Panc1 (cell line): Measurements from ENCODE around the gene IGFALS. TPM values are rescaled to one million over a fixed set of nuclear protein-coding genes. Genes with fewer than 3 reads are reported as not detected.
A peak's percentile ranks its signal among the peaks of the same experiment; 100 is the strongest.

ENCODE experiments used
- ATAC-seq: fragments of 200-7000 bp; cut with Tn5 transposase; 2 replicates; pipeline ENCODE4 v1.9.1; 2020; ENCODE audit warnings: mild to moderate bottlenecking, moderate library complexity
- BruUV-seq: library from RNA; stranded (reverse); fragments of 400-500 nt; replicated peaks from 2 replicates; lab custom pipeline; 2021; lab: Mats Ljungman, UMichigan
- CTCF ChIA-PET: fragments of 300-600 bp; sonication (Branson Sonifier 250); formaldehyde crosslinking; loops from one replicate; lab custom pipeline; 2022; ENCODE audit warnings: antibody characterized with exemption; lab: Charles Lee
- POLR2A ChIA-PET: fragments of 300-600 bp; sonication (Branson Sonifier 250); formaldehyde crosslinking; loops from one replicate; lab custom pipeline; 2022; ENCODE audit warnings: antibody characterized with exemption; lab: Charles Lee
- DNase-seq: peaks from one replicate; pipeline ENCODE4 v3.0.0-alpha.2; 2010; ENCODE audit warnings: low read depth, low spot score
- H3K27ac ChIP-seq: 2 replicates; pipeline ENCODE4 v1.5.1; 2011; ENCODE audit warnings: mild to moderate bottlenecking, low read length, inconsistent platforms
- H3K27me3 ChIP-seq: fragments of 200-500 bp; sonication (Bioruptor generic); 2 replicates; pipeline ENCODE4 v1.6.0; 2014; ENCODE audit warnings: low read length, inconsistent platforms; ENCODE audit not compliant: control insufficient read depth, insufficient read depth
- H3K36me3 ChIP-seq: fragments of 200-500 bp; sonication (Bioruptor generic); 2 replicates; pipeline ENCODE4 v1.5.1; 2014; ENCODE audit warnings: inconsistent platforms, mild to moderate bottlenecking, low read length, moderate library complexity; ENCODE audit not compliant: control insufficient read depth, insufficient read depth
- H3K4me1 ChIP-seq: 2 replicates; pipeline ENCODE4 v1.5.1; 2011; ENCODE audit warnings: inconsistent platforms, mild to moderate bottlenecking, low read length, moderate library complexity; ENCODE audit not compliant: control insufficient read depth, insufficient read depth
- H3K4me3 ChIP-seq, 2 experiments: 2 replicates each; pipeline ENCODE4 v1.5.1; 2011 to 2012; ENCODE audit warnings: low read depth in 2 of 2, low read length in 2 of 2, mild to moderate bottlenecking in 2 of 2, inconsistent platforms in 1 of 2, moderate library complexity in 1 of 2
- H3K9me3 ChIP-seq: fragments of 200-500 bp; sonication (Bioruptor generic); 2 replicates; pipeline ENCODE4 v1.5.1; 2014; ENCODE audit warnings: low read depth, mild to moderate bottlenecking, inconsistent platforms, low read length, moderate library complexity; ENCODE audit not compliant: control insufficient read depth, insufficient read depth
- POLR2AphosphoS5 ChIP-seq: IDR thresholded peaks from 2 replicates; pipeline ENCODE4 v1.6.1; 2012; ENCODE audit warnings: mild to moderate bottlenecking, low read depth, low read length, moderate library complexity
- SIN3A ChIP-seq: IDR thresholded peaks from 2 replicates; pipeline ENCODE4 v1.6.1; 2012; ENCODE audit warnings: low read depth, mild to moderate bottlenecking, low read length, moderate library complexity, borderline replicate concordance; ENCODE audit not compliant: insufficient read depth
- TCF7L2 ChIP-seq: IDR thresholded peaks from 2 replicates; pipeline ENCODE4 v1.6.1; 2011; ENCODE audit warnings: mild to moderate bottlenecking, low read depth, low read length, inconsistent platforms
- in situ Hi-C: cut with HindIII; loops from 2 replicates; pipeline ENCODE4 v1.10.0; 2016; ENCODE audit warnings: low sequenced_read_pairs, low pct_unique_long_range_greater_than_20kb
- intact Hi-C: fragments of 100-400 bp; cut with micrococcal nuclease; formaldehyde crosslinking; loops from one replicate; pipeline ENCODE4 v1.10.0; 2022; ENCODE audit not compliant: unreplicated experiment
- total RNA-seq: library from RNA; stranded (reverse); gene quantifications from one replicate; pipeline ENCODE4 v1.2.1, GENCODE V29; 2021; ENCODE audit not compliant: unreplicated experiment
- TF ChIP-seq, protein P1 (sequence below), 2 experiments: IDR thresholded peaks; 2 replicates each; pipeline ENCODE4 v1.6.1; 2011 to 2012; ENCODE audit warnings: low read depth in 2 of 2, control low read depth in 1 of 2, low read length in 1 of 2, mild to moderate bottlenecking in 1 of 2, moderate library complexity in 1 of 2; ENCODE audit not compliant: insufficient read depth in 1 of 2
- TF ChIP-seq, protein P2 (sequence below): fragments of 450-650 bp; IDR thresholded peaks from 2 replicates; pipeline ENCODE4 v1.5.1; 2017; ENCODE audit warnings: mild to moderate bottlenecking

The IGFALS gene
- total RNA-seq, 1 experiment from 2014 or later = 0.10 TPM

DNA sequence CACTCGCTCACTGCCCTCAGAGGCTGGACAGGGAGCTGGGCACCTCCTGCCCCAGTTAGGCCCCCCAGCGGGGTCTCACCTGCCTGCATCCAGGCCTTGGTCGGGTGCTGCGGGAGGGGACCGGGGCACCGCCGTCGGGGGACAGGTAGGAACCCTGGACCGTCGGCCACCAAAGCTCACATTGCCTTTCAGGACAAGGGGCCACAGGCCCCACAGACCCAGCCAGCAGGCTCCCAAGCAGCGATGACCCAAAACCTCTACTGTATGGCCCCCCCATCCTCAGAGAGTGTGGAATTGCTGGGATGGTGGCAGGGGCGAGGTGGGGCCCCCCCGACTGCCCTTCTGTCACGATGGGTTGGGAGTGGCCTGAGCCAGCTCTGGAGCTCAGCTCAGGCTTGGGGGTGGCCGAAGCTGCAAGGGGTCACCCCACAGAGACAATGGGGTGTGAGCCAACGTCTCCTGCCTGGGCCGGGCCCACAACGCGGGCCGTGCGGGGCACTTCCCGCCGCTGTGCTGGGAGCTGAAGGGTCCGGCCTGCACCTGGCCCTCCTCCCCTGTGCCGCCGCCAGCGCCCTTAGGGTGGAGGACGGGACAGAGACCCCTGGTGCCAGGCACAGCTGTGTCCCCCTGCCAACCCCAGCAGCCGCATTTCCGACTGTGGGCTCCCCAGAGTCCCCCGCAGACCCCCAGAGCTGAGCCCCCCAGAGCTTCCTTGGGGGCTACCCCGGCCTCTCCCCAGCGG lies 498 bp downstream of the IGFALS start:
- H3K4me1 ChIP-seq = peaks cover 3% of the 10 kb centered on the region; the same call in 1 of the 2 replicates
- no peak overlapping the region for H3K27ac ChIP-seq
- H3K27me3 ChIP-seq = no peaks in the 10 kb centered on the region
- no peak for DNase-seq
- BruUV-seq = no TSS peak
- in situ Hi-C loops (no loop called here), intact Hi-C loops (no loop called here)
- no peak overlapping the region for H3K4me3 ChIP-seq
- TF ChIP-seq POLR2AphosphoS5 (no peak), TCF7L2 (no peak), SIN3A (no peak)
- TF ChIP-seq, protein P1, sequence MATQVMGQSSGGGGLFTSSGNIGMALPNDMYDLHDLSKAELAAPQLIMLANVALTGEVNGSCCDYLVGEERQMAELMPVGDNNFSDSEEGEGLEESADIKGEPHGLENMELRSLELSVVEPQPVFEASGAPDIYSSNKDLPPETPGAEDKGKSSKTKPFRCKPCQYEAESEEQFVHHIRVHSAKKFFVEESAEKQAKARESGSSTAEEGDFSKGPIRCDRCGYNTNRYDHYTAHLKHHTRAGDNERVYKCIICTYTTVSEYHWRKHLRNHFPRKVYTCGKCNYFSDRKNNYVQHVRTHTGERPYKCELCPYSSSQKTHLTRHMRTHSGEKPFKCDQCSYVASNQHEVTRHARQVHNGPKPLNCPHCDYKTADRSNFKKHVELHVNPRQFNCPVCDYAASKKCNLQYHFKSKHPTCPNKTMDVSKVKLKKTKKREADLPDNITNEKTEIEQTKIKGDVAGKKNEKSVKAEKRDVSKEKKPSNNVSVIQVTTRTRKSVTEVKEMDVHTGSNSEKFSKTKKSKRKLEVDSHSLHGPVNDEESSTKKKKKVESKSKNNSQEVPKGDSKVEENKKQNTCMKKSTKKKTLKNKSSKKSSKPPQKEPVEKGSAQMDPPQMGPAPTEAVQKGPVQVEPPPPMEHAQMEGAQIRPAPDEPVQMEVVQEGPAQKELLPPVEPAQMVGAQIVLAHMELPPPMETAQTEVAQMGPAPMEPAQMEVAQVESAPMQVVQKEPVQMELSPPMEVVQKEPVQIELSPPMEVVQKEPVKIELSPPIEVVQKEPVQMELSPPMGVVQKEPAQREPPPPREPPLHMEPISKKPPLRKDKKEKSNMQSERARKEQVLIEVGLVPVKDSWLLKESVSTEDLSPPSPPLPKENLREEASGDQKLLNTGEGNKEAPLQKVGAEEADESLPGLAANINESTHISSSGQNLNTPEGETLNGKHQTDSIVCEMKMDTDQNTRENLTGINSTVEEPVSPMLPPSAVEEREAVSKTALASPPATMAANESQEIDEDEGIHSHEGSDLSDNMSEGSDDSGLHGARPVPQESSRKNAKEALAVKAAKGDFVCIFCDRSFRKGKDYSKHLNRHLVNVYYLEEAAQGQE (IDR thresholded peaks at IDR 0.05; ENCODE audit: insufficient read depth in 1 of 2, low read depth in 2 of 2, low read length in 1 of 2) = no peak
- TF ChIP-seq, protein P2, sequence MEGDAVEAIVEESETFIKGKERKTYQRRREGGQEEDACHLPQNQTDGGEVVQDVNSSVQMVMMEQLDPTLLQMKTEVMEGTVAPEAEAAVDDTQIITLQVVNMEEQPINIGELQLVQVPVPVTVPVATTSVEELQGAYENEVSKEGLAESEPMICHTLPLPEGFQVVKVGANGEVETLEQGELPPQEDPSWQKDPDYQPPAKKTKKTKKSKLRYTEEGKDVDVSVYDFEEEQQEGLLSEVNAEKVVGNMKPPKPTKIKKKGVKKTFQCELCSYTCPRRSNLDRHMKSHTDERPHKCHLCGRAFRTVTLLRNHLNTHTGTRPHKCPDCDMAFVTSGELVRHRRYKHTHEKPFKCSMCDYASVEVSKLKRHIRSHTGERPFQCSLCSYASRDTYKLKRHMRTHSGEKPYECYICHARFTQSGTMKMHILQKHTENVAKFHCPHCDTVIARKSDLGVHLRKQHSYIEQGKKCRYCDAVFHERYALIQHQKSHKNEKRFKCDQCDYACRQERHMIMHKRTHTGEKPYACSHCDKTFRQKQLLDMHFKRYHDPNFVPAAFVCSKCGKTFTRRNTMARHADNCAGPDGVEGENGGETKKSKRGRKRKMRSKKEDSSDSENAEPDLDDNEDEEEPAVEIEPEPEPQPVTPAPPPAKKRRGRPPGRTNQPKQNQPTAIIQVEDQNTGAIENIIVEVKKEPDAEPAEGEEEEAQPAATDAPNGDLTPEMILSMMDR = no peak
- H3K36me3 ChIP-seq = no peaks in the 10 kb centered on the region
- ATAC-seq = no peak
- ChIA-PET POLR2A (no interaction called here), CTCF (no interaction called here)
- no peaks in the 10 kb centered on the region; the same call in 1 of the 2 replicates for H3K9me3 ChIP-seq

DNA sequence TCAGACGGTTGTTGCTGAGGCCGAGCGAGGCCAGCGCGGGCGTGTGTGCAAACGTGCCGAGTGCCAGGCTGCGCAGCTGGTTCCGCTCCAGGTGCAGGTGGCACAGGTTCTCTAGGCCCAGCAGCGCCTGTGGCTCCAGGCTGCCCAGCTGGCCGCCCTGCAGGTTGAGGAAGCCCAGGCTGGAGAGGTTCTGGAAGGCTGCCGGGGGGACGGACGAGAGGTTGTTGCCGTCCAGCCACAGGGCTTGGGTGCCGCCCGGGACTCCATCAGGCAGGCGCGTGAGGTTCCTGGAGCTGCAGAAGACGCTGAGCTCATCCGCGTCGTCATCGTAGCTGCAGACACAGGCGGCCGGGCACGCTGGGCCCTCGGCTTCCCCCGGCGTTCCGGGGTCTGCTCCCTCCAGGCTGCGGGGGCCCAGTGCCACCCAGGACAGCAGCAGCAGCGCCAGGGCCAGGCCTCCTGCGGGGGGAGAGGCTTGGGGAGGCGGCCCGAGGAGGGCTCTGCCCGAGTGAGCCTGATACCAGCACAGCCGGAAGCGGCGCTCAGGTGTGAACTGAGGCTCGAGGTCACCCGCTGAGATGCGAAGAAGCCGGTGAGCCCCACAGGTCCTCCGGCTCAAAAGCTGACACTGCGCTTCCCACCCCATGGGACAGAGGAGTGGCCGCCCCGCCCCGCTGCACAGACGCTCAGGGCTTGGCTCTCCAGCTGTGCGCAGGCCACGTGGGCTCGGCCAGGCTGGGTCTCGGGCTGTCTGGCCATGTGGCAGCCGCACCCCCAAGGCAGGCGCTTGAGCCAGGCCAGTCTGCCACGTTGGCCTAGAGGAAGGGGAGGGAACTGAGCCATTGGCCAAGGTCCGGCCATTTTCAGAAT lies 1.3 kb downstream of the IGFALS start:
- TF ChIP-seq, protein P1 (IDR thresholded peaks at IDR 0.05; ENCODE audit: insufficient read depth in 1 of 2, low read depth in 2 of 2, low read length in 1 of 2) = no peak
- TF ChIP-seq SIN3A (no peak), TCF7L2 (no peak), POLR2AphosphoS5 (no peak)
- TF ChIP-seq, protein P2 = no peak
- no TSS peak for BruUV-seq
- in situ Hi-C loops = no loop called here
- DNase-seq = no peak
- ChIA-PET POLR2A (no interaction called here), CTCF (no interaction called here)
- Histone ChIP-seq H3K36me3 (no peaks in the 10 kb centered on the region), H3K4me1 (peaks cover 3% of the 10 kb centered on the region; the same call in 1 of the 2 replicates), H3K4me3 (no peak overlapping the region), H3K9me3 (no peaks in the 10 kb centered on the region), H3K27ac (no peak overlapping the region), H3K27me3 (no peaks in the 10 kb centered on the region)
- intact Hi-C loops = no loop called here
- peak; percentile 31; the same call in 1 of the 2 replicates for ATAC-seq
